GM23338 (cell line): ENCODE results near the gene OAS3.

ENCODE experiments used
- CREB1 ChIP-seq: fragments of 250-450 bp; sonication (Bioruptor Pico); IDR thresholded peaks from 2 replicates; pipeline ENCODE4 v1.5.0; 2020; ENCODE audit warnings: low read depth, mild to moderate bottlenecking, moderate library complexity
- EZH2 ChIP-seq: fragments of 200-600 bp; sonication (generic); IDR thresholded peaks from one replicate; pipeline ENCODE4 v1.8.0; 2017; ENCODE audit warnings: antibody characterized with exemption, mild to moderate bottlenecking, low read depth; ENCODE audit not compliant: unreplicated experiment
- EZH2phosphoT487 ChIP-seq: fragments of 200-600 bp; sonication (generic); IDR thresholded peaks from one replicate; pipeline ENCODE4 v1.8.1; 2018; ENCODE audit warnings: antibody characterized with exemption; ENCODE audit not compliant: unreplicated experiment
- JUNB ChIP-seq: IDR thresholded peaks from one replicate; pipeline ENCODE4 v1.6.1; 2016; ENCODE audit warnings: antibody characterized with exemption; ENCODE audit not compliant: unreplicated experiment
- POLR2AphosphoS5 ChIP-seq: IDR thresholded peaks from 2 replicates; pipeline ENCODE4 v1.6.1; 2016; ENCODE audit warnings: antibody characterized with exemption, low read depth
- STAT1 ChIP-seq: IDR thresholded peaks from one replicate; pipeline ENCODE4 v1.6.1; 2016; ENCODE audit warnings: antibody characterized with exemption; ENCODE audit not compliant: unreplicated experiment
- ZNF114 ChIP-seq: fragments of 250-450 bp; sonication (Bioruptor Pico); IDR thresholded peaks from 2 replicates; pipeline ENCODE4 v1.5.0; 2020; ENCODE audit warnings: mild to moderate bottlenecking, moderate library complexity
- ZNF331 ChIP-seq: fragments of 250-450 bp; sonication (Bioruptor Pico); IDR thresholded peaks from 2 replicates; pipeline ENCODE4 v1.5.0; 2020; ENCODE audit warnings: low read depth, mild to moderate bottlenecking, moderate library complexity
- TF ChIP-seq, protein P1 (sequence below), 2 experiments: fragments of 200-600 bp in 1 of 2; sonication (generic) in 1 of 2; conservative IDR thresholded peaks; 2 replicates each; pipeline versions ENCODE4 v1.5.1 to v1.6.1; 2016 to 2017; ENCODE audit warnings: antibody characterized with exemption in 2 of 2, low read depth in 2 of 2, mild to moderate bottlenecking in 2 of 2, moderate library complexity in 1 of 2
- TF ChIP-seq, protein P2 (sequence below): IDR thresholded peaks from 2 replicates; pipeline ENCODE4 v1.6.1; 2016; ENCODE audit warnings: antibody characterized with exemption
- TF ChIP-seq, protein P3 (sequence below): IDR thresholded peaks from one replicate; pipeline ENCODE4 v1.6.1; 2018; ENCODE audit warnings: antibody characterized with exemption; ENCODE audit not compliant: unreplicated experiment

DNA sequence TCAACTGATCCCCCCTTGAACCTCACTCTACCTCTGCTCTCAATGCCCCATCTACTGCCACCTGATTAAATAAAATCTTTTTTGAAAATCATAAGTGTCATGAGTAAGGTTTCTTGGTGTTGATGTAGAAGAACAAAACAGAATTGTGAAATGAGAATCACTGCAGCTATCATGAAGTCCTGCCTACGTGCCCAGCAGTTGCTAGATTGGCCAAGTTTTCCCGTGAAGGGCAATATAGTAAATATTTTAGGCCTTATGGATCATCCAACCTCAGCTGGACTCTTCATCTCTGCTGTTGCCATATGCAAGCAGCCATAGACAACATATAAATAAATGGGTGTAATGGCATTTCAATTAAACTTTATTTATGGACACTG, 5.2 kb upstream of the OAS3 start:
- TF ChIP-seq, protein P1, sequence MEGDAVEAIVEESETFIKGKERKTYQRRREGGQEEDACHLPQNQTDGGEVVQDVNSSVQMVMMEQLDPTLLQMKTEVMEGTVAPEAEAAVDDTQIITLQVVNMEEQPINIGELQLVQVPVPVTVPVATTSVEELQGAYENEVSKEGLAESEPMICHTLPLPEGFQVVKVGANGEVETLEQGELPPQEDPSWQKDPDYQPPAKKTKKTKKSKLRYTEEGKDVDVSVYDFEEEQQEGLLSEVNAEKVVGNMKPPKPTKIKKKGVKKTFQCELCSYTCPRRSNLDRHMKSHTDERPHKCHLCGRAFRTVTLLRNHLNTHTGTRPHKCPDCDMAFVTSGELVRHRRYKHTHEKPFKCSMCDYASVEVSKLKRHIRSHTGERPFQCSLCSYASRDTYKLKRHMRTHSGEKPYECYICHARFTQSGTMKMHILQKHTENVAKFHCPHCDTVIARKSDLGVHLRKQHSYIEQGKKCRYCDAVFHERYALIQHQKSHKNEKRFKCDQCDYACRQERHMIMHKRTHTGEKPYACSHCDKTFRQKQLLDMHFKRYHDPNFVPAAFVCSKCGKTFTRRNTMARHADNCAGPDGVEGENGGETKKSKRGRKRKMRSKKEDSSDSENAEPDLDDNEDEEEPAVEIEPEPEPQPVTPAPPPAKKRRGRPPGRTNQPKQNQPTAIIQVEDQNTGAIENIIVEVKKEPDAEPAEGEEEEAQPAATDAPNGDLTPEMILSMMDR (conservative IDR thresholded peaks at IDR 0.05; ENCODE audit: low read depth in 2 of 2) = no peak
- TF ChIP-seq CREB1 (CRISPR knock-in tag) (no peak), EZH2 (no peak), EZH2phosphoT487 (no peak), POLR2AphosphoS5 (no peak), ZNF114 (CRISPR knock-in tag) (no peak), ZNF331 (CRISPR knock-in tag) (no peak), JUNB (no peak), STAT1 (no peak)
- TF ChIP-seq, protein P2, sequence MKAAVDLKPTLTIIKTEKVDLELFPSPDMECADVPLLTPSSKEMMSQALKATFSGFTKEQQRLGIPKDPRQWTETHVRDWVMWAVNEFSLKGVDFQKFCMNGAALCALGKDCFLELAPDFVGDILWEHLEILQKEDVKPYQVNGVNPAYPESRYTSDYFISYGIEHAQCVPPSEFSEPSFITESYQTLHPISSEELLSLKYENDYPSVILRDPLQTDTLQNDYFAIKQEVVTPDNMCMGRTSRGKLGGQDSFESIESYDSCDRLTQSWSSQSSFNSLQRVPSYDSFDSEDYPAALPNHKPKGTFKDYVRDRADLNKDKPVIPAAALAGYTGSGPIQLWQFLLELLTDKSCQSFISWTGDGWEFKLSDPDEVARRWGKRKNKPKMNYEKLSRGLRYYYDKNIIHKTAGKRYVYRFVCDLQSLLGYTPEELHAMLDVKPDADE = no peak
- TF ChIP-seq, protein P3, sequence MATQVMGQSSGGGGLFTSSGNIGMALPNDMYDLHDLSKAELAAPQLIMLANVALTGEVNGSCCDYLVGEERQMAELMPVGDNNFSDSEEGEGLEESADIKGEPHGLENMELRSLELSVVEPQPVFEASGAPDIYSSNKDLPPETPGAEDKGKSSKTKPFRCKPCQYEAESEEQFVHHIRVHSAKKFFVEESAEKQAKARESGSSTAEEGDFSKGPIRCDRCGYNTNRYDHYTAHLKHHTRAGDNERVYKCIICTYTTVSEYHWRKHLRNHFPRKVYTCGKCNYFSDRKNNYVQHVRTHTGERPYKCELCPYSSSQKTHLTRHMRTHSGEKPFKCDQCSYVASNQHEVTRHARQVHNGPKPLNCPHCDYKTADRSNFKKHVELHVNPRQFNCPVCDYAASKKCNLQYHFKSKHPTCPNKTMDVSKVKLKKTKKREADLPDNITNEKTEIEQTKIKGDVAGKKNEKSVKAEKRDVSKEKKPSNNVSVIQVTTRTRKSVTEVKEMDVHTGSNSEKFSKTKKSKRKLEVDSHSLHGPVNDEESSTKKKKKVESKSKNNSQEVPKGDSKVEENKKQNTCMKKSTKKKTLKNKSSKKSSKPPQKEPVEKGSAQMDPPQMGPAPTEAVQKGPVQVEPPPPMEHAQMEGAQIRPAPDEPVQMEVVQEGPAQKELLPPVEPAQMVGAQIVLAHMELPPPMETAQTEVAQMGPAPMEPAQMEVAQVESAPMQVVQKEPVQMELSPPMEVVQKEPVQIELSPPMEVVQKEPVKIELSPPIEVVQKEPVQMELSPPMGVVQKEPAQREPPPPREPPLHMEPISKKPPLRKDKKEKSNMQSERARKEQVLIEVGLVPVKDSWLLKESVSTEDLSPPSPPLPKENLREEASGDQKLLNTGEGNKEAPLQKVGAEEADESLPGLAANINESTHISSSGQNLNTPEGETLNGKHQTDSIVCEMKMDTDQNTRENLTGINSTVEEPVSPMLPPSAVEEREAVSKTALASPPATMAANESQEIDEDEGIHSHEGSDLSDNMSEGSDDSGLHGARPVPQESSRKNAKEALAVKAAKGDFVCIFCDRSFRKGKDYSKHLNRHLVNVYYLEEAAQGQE = no peak
